ENCODE measurements around the gene KMO. TPM values are rescaled to one million over a fixed set of nuclear protein-coding genes. Genes with fewer than 3 reads are reported as not detected.

Gene KMO
- total RNA-seq, 1 experiment from 2014 or later: 1.2 TPM

- no peaks in the 10 kb centered on the region for H3K36me3 Mint-ChIP-seq (ENCODE audit: insufficient read depth, unreplicated experiment)
- DNase-seq (ENCODE audit: unreplicated experiment): no peak
- no peak overlapping the region for H3K4me3 Mint-ChIP-seq (ENCODE audit: unreplicated experiment)
- H3K27me3 Mint-ChIP-seq (ENCODE audit: insufficient read depth, unreplicated experiment): no peaks in the 10 kb centered on the region
- ChIA-PET CTCF (interaction anchor here (0.6 to 1.6 kb wide), 6 partner anchors 13 to 66 kb away, joined by 3 to 5 read pairs (median 4); no protein-coding TSS in a partner anchor), POLR2A (interaction anchor here (1.0 kb wide), 1 partner anchor 8 kb away, joined by 3 read pairs; no protein-coding TSS in a partner anchor)
- no peaks in the 10 kb centered on the region for H3K4me1 Mint-ChIP-seq (ENCODE audit: insufficient read depth, unreplicated experiment)
- no peaks in the 10 kb centered on the region for H3K9me3 Mint-ChIP-seq (ENCODE audit: unreplicated experiment)
- TF ChIP-seq, protein P1, sequence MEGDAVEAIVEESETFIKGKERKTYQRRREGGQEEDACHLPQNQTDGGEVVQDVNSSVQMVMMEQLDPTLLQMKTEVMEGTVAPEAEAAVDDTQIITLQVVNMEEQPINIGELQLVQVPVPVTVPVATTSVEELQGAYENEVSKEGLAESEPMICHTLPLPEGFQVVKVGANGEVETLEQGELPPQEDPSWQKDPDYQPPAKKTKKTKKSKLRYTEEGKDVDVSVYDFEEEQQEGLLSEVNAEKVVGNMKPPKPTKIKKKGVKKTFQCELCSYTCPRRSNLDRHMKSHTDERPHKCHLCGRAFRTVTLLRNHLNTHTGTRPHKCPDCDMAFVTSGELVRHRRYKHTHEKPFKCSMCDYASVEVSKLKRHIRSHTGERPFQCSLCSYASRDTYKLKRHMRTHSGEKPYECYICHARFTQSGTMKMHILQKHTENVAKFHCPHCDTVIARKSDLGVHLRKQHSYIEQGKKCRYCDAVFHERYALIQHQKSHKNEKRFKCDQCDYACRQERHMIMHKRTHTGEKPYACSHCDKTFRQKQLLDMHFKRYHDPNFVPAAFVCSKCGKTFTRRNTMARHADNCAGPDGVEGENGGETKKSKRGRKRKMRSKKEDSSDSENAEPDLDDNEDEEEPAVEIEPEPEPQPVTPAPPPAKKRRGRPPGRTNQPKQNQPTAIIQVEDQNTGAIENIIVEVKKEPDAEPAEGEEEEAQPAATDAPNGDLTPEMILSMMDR (IDR thresholded peaks at IDR 0.05; ENCODE audit: unreplicated experiment): no peak
- intact Hi-C loops (cut with micrococcal nuclease): no loop called here
- no TSS peak for BruUV-seq (replicated peaks)
- no peak overlapping the region for H3K27ac Mint-ChIP-seq (ENCODE audit: low read depth, unreplicated experiment)
Measured at GRCh38 chr1:241555526-241555925, 23.3 kb downstream of the KMO start.

GRCh38 chr1:241557031-241557430 is 24.9 kb downstream of the KMO start:
- TF ChIP-seq, protein P1 (IDR thresholded peaks at IDR 0.05; ENCODE audit: unreplicated experiment): no peak
- Mint-ChIP-seq H3K36me3 (ENCODE audit: insufficient read depth, unreplicated experiment) (no peaks in the 10 kb centered on the region), H3K27me3 (ENCODE audit: insufficient read depth, unreplicated experiment) (no peaks in the 10 kb centered on the region), H3K9me3 (ENCODE audit: unreplicated experiment) (no peaks in the 10 kb centered on the region), H3K27ac (ENCODE audit: low read depth, unreplicated experiment) (no peak overlapping the region), H3K4me1 (ENCODE audit: insufficient read depth, unreplicated experiment) (no peaks in the 10 kb centered on the region), H3K4me3 (ENCODE audit: unreplicated experiment) (no peak overlapping the region)
- no TSS peak for BruUV-seq (replicated peaks)
- DNase-seq (ENCODE audit: unreplicated experiment): no peak
- ChIA-PET CTCF (interaction anchor here (0.6 kb wide), 1 partner anchor 468 kb away, joined by 3 read pairs; no protein-coding TSS in a partner anchor), POLR2A (no interaction called here)
- intact Hi-C loops (cut with micrococcal nuclease): no loop called here

DNA sequence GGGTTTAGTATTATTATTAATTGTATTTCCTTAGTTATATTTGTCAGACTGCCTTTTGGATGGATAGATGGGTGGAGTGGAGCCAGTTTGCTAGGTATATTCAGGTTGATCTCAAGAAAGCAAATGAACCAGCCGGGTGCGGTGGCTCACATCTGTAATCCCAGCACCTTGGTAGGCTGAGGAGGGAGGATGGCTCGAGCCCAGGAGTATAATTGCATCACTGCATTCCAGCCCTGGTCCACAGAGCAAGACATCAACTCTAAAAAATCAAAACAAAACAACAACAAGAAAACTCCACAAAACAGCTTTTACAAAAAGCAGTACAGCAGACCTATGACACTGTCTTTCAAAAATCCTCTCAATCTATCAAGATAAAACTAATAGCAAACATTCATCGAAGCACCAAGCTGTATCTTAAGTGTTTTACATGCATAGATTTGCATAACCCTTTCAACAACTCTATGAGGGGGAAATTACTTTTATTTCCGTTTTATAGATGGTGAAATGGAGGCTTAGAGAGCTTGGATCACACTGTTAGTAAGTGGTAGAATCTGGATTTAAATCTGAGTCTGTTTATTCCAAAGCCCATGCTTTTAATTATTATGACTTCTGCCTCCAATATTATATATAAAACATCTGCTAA is 25.5 kb downstream of the KMO start:
- no peak for DNase-seq (ENCODE audit: unreplicated experiment)
- no peak overlapping the region for H3K27ac Mint-ChIP-seq (ENCODE audit: low read depth, unreplicated experiment)
- TF ChIP-seq, protein P1 (IDR thresholded peaks at IDR 0.05; ENCODE audit: unreplicated experiment): no peak
- intact Hi-C loops (cut with micrococcal nuclease): no loop called here
- no peak overlapping the region for H3K4me3 Mint-ChIP-seq (ENCODE audit: unreplicated experiment)
- H3K36me3 Mint-ChIP-seq (ENCODE audit: insufficient read depth, unreplicated experiment): no peaks in the 10 kb centered on the region
- no TSS peak for BruUV-seq (replicated peaks)
- ChIA-PET CTCF (interaction anchor here (0.6 kb wide), 2 partner anchors 287 to 468 kb away, joined by 3 to 5 read pairs; no protein-coding TSS in a partner anchor), POLR2A (no interaction called here)
- no peaks in the 10 kb centered on the region for H3K27me3 Mint-ChIP-seq (ENCODE audit: insufficient read depth, unreplicated experiment)
- H3K4me1 Mint-ChIP-seq (ENCODE audit: insufficient read depth, unreplicated experiment): no peaks in the 10 kb centered on the region
- no peaks in the 10 kb centered on the region for H3K9me3 Mint-ChIP-seq (ENCODE audit: unreplicated experiment)

- Mint-ChIP-seq H3K36me3 (ENCODE audit: insufficient read depth, unreplicated experiment) (no peaks in the 10 kb centered on the region), H3K4me1 (ENCODE audit: insufficient read depth, unreplicated experiment) (no peaks in the 10 kb centered on the region), H3K9me3 (ENCODE audit: unreplicated experiment) (no peaks in the 10 kb centered on the region), H3K4me3 (ENCODE audit: unreplicated experiment) (no peak overlapping the region), H3K27me3 (ENCODE audit: insufficient read depth, unreplicated experiment) (no peaks in the 10 kb centered on the region), H3K27ac (ENCODE audit: low read depth, unreplicated experiment) (no peak overlapping the region)
- CTCF ChIA-PET: no interaction called here
- DNase-seq (ENCODE audit: unreplicated experiment): no peak
- TF ChIP-seq, protein P1 (IDR thresholded peaks at IDR 0.05; ENCODE audit: unreplicated experiment): no peak
- POLR2A ChIA-PET: interaction anchor here (0.6 to 1.0 kb wide), 5 partner anchors 9 to 440 kb away, joined by 3 to 4 read pairs (median 3); partner anchors contain the start of gene KMO
- intact Hi-C loops (cut with micrococcal nuclease): no loop called here
- no TSS peak for BruUV-seq (replicated peaks)
Measured at GRCh38 chr1:241560146-241560848, 28.1 kb downstream of the KMO start.

All from MCF 10A (cell line).